Measurements from ENCODE around the gene RGMA.
"Not testable (repeated sequence)": the region's sequence is repeated elsewhere in the genome, so short reads cannot be mapped to it uniquely, and the experiment has no call there.

Gene RGMA

DNA sequence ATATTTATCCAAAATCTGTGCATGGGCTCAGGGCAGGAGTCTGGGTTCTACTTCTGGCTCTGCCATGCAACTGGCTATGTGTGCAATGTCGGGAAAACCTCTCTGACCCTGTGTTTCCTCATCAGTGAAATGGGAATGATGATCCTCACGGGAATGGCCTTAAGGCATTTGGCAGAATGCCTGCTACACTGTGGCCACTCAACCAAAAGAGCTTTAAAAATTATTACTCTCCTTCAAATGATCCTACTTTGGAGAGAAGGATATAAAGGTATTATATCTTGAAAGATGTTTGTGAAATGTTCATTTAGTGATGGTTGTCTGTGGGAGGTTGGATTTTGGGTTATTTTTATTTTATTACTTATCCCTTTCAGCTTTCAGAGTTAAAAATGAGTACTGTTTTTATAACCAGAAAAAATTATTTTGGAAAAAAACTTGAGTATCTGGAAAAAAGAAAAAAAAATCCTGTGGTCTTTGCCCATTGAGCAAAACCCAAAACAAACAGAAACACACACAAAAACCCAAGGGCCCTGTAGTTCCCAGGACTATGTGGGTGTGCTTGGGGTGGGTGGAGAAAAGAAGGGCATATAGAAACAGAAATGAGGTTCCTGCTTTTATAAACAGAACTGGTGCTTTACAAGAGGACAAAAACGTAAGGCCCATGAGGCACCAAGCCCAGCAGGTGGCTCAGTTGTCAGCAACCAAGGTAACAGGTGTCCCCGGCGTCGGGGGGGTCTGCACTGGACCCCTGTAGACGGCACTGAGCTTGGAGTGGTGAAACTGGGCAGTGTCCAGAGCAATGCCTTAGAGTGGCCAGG lies 22.0 kb downstream of the RGMA start:
- no peak for ATAC-seq

DNA sequence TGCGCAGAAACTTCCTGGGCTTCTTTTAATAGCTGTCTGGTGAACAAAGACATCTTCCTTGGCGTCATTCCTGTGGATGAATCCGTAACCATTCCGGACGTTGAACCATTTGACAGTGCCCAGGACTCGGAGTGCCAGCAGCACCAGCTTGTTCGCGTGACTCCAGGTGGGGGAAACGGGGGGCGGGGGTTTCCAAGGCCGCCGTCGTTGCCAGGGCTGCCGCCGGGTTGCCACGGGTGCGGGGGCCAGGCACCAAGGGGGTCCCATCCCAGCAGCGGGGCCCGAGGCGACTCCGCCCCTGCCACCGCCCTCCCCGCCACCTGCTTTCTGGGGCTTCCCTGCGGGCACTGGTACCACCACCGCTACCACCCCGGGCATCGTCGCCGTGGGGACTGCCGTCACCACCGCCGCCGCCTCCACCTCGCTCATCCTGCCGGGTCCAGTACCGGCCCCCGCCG lies 22.8 kb downstream of the RGMA start:
- DNase-seq (no peak), ATAC-seq (no peak)

More for the DNA sequence above, 22.0 kb downstream of the RGMA start:
- no peak for DNase-seq

DNA sequence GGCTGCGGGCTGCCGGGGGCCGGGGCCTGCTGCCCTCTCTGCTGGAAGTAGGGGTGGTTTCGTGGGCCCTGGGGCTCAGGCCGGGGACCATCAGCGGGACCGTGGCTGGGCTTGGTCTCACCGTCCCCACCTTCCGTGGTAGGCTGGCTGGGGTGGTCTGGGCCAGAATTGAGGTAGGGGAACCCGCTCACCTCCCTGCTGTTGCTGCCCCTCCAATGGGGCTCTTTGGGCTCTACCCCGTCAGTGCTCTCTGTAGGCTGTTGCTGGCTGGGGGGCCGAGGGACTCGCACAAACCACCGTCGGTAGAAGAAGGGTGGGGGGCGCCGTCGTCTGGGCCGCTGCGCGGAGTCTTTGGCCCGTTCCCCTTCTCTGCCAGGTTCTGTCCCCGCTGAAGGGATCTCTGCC lies 23.4 kb downstream of the RGMA start:
- DNase-seq (no peak), ATAC-seq (no peak)

DNA sequence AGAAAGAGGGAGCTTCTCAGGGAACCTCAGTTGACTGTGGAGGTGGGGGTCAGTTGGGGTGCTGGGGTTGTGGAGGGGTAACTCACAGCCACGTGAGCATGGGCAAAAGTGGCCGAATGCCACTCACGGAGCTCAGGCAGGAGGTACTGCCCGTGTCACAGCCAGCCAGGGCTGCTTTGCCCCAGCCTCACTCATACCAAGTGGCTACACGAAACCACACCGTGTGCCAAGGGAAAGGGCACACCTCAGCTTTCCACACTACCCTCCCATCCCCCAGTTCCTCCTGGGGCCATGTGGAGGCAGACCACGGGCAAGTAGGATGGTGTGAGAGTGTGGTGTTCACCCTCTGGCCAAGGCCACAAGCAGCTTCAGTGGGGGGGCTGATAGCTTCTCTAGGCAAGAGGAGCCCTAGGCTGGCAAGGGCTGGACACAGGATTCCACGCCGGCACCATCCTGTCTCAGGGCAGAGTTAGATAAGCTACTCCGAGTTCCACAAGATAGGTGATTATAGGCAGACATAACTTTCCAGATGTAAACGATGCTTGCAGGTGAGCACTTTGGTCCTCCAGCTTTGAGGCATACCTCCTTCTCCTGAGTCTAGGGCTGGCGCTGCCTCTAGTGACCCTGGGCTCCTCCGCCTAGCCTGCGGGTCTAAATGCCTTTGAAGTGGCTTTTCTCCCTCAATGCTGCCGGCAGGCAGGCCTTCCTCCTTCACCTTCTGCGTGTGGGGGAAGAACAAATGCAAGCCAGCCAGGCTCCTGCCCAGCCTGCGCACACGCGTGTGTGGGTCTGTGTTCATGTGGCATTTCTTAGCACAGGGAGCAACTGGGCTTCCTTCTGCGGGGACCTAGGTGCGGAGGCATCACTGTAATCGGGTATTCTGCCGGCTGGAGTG lies 25.0 kb downstream of the RGMA start:
- DNase-seq (no peak), ATAC-seq (no peak)

DNA sequence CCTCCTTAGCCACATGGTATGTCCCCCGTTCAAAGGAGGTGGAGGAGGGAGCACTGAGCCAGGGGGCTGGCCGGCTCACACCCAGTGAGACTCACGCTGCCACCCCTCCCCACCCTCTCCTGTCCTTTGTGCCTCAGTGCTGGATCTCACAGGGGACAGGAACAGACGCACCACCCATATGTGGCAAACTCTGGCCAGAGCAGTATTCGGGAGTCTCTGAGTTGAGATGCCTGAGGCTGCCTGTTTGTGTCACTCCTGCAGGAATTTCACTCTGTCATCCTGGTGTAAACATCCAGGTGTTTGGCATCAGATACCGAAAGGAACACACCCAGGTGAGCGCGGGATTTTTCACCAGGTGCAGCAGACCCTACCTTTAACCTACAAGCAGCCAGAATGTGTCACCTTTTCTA lies 25.7 kb downstream of the RGMA start:
- DNase-seq (no peak), ATAC-seq (no peak)

DNA sequence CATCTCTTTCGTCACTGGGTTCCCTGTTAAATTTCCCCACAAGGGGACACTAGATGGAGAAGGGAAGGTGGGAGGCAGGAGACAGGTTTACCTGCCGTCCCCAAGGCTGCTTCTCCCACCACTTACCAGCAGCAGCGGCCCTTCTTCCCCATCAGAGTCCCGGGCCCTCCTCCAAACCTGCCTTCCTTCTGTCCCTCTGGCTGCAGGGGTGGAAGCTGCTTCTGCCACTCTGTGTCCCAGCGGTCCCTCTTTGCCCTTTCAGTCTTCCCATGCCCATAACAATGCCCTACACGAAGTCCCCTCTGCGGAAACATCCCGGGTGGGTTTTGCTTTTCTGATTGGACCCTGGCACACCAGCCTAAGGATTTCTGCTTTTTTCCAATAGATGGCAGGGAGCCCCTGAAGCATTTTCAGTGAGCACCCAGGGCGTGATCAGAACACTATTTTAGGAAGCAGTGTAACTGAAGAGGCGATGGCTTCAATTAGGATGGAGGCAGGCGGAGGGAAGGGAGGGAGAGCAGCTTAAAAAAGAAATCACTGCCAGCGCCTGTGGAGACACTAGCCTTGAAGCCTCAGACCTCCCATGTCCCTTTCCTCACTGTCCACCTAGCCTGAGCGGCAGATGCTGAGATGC lies 26.3 kb downstream of the RGMA start:
- not testable (repeated sequence) for ATAC-seq, DNase-seq

DNA sequence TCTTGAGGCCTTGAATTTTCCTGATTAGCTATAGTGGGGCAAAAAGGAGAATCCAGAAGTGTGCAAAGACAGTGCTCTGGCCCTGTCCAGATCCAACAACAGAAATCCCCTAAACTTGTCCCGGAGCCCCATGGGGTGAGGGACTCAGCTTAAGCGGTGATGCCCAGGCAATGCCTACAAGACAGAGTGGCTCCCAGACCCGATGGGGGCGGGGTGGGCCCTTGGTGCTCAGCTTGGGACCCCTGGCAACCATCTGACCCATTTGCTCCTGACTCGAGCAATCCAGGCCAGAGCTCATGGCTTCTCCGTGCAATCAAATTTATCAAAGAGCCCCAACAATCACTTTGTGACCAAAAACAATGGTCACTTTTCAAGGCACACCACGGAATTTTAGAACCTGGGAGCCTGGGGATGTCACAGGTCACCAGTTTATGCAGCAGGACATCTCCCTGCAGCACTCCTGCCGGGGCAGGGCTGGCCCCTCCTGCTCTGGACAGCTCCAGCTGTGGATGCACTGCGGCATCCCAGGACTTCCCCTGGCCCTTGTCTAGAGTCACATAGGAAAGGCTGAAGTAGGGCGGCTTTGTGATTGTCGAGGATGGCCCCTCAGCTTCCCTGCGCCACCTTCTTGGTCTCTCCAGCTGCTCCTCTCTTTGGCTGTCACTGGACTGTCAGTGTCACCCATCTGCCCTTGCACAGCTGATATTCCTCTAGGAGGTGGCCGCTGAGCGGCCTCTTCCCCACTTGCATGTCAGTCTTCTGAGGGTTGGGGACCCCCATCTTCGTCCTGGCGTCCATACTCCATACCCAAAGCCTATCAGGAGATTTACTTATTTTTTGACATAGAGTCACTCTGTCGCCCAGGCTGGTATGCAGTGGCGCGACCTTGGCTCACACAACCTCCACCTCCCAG lies 28.4 kb downstream of the RGMA start:
- DNase-seq (no peak), ATAC-seq (no peak)

DNA sequence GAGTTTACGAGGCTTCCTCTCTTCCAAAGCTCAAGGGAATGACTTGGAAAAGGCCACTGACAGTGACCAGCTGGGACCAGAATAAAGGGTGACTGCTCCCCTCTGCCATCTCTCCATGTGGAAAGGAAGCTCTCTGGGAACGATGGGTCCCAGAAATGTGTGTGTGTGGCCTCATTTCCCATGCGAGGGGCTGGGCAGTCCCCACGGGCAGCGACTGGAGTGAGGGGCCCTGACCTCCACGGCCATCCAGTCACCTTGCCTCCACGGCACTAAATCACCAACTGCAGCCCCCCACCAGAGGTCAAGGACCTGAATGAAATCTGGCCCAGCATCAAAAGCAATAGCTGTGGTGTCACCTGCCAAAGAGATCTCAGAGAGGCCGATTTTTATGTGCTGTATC lies 29.6 kb downstream of the RGMA start:
- DNase-seq: no peak
- no peak for ATAC-seq

DNA sequence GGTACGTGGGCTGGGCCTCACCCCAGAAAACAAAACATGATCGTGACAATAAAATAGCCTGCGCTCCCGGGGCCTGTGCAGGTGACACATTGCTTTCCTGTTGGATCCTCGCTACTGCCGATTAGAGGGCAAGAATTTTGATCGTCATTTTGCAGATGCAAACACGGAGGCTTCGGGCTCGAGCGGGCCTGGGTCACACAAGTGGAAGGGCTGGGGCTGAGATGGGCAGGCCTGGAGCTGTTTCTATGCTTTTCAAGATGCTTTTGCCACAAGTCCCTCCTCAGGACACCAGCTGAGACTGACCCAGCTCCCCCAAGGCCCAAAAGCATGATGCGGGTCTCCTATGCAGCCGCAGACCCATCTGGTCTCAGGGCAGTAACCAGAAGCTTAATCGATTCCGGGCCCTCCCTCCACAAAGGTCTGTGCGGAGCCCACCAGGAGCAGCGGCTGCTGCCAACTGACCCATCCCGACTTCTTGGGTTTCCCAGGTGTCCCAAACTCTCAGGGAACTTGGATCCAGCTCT lies 30.0 kb downstream of the RGMA start:
- ATAC-seq (no peak), DNase-seq (no peak)

DNA sequence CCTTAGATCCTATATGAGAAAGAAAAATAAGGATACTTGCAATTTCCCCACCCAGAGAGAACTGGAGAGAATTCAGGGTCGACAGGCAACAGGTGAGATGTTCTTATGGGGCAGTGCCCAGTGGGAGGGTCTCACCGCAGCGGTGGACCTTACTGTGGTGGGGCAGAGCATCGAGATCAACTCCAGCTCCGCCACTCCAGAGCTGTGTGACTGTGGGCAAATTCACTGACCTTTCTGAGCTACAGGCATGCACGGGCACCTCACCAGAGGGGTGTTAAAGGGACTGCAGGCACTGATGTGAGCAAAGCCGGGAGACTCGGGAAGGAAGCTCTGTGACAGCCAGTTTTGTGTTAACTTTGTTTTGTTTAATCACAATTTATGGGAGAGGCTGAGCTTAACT lies 30.9 kb downstream of the RGMA start:
- DNase-seq: no peak
- no peak for ATAC-seq

DNA sequence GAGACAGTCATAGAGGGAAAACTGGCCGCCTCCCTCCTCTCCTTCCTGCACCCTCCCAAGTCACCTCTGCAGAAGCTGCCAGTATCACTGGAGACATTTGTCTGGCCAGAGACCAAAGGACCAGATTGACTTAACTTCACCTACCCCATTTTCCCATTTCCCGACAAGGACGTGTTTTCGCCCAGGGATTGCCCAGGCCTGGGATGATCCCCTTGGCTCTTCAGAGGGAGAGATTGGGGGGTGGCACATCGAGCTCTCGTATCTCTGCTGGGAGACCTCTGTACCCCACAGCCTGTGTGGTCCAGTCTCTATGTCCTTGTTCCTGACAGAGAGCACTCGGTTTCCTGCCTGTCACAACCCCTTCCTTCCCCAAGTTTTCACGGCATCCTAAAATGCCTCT lies 31.4 kb downstream of the RGMA start:
- no peak for DNase-seq
- ATAC-seq: no peak

DNA sequence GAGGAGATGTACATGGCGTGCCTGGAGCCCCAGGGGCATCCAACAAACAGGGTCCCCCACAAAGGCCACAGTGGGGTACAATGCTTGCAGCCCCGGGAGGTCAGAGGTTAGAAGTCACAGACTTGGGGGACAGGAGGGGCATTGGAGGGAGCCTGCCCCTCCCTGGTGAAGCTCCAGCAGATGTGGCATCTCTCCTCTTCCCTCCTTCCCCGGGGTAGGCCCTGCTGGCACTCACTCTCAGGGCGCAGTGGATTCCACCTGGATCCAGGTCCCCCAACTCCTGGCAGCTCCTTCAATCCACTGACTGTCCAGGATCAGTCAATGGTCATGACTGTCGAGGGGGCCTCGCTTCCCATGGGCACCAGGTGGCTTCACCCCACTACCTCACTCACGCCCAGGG lies 32.2 kb downstream of the RGMA start:
- no peak for DNase-seq
- no peak for ATAC-seq

DNA sequence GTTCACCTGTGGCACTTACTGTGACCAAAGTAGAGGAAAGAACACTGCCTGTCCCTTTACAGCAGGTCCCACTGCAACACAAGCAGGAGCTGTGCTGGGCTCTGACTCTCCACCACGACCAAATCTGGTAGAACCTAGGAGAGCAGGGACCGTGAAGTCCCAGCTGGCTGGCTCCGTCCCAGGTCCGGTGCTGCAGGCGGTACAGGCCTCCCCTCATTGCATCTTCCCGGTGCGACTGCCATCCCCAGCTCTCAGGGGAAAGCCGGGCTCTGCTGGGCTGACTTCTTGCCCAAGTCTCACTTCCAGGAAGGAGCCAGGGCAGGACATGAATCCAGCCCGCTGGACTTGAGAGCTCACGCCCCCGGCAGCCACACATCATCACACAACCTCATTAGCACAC lies 33.8 kb downstream of the RGMA start:
- no peak for DNase-seq
- ATAC-seq: no peak

DNA sequence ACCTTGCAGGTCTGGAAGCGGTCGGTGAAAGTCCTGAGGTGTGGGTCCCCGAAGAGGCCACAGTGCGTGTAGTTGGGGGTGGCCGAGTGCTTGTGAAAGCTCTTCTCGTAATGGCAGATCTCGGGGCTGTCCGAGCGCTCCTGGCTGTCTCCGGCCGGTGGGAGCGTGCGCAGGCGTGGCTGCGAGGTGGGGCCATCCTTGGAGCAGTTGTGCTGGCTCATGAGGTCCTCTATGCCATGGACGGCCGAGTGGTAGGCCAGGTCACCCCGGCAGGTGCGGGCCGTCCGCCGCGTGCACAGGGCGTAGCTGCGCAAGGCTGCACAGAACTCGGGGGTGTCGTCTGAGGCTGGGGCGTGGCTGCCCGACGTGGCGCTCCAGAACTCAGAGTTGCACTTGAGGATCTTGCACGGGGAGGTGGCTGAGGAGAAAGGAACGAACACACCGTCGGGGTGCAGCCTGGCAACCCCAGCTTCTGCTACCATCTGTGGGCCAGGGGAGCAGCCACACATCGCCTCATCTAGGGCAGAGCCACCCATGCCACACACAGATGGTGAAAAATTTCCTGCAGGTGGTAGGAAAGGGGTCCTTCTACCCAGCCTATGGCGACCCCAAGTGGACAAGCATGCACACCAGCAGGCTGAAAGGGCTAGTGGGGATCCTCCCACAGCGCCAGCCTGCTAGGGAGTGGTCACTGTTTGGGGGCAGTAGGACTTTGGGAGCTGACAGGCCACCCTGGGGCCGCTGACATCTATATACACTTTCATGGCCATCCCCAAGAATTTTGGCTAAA lies 36.7 kb downstream of the RGMA start:
- ATAC-seq (no peak), DNase-seq (no peak)

DNA sequence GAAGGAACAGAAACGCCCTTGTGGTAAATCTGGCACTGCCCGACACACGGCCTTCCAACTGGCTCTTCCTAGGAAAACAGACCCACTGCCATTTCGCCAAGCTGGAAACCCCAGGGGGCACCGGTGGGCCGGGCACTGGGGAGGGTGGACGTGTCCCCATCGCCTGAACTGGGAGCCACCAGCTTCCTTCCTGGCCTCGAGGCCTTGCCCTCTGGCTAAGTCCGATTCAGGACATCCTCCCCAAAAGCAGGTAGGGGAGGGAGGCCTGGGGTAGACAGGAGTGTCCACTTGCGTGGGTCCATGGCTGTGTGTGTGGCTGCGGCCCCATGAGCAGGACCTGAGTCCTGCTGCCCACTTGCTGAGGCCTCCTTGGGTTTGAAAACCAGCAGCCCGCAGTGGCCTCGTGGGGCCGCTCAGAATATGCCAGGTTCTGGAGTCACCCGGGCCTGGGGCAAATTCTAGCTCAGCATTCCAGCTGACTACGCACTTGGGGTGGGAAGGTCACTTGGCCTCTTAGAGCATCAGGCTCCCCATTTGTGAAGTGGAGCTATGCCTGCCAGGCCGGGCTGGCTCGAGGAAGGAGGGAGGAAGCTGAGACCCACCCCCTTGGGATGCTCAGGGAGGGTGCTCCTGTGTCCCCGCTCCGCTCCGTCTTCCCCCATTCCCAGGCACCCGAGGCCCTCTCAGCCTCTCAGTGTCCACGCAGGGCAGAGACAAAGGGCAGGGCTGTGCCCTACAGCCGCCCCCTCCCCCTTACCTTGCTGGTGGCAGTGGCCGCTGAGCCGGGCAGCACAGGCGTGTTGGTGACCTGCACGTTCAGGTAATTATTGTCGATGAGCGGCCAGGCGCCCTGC lies 37.5 kb downstream of the RGMA start:
- no peak for ATAC-seq
- no peak for DNase-seq

DNA sequence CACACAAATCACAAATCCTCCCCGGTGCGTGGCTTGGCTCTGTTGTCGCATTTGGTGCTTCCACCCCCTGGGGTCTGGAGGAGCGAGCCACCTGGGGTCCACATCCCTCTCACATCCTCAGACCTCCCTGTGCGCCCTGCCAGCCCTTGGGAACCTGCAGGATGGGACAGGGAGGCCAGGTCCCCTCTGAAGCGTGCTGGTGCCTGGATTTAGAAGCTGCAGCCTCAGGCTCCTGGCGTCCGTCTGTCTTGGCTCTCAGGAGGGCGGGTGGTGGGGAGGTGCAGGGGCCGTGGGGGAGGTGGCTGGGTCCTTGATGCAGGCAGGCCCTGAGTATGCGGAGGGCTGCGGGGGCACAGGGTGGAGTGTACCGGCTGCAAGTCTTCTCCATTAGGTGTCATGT lies 38.4 kb downstream of the RGMA start:
- DNase-seq (no peak), ATAC-seq (no peak)

DNA sequence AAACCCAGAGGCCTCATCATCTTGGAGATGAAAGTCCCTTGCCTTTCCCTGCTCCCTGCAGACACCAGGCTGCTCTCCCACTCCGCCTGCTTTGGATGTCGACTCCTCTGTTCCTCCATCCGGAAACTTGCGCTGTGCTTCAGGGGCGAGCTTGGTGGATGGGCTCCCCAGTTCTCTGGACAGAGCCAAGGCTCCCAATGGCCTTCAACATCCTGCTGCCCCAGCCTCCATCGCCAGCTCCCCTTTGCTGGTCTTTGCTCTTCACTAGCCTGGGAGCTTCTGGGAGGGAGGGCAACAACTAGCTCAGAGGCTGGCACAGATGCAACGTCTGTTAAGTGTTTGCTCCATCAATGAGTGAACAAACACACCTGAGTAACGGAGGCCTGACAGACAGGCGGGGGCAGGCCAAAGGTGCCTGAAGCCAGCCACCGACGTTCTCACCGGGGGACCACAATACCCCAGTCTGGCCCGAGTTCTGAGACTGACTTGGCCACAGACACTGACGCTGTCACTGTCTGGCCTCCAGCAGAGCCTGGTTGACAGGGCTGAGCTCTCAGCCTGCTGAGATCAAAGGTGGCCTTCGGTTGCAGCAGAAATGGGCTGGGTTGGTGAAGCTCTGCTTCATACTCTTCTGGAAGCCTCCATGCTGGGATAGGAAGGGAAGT lies 39.0 kb downstream of the RGMA start:
- DNase-seq (no peak), ATAC-seq (no peak)

DNA sequence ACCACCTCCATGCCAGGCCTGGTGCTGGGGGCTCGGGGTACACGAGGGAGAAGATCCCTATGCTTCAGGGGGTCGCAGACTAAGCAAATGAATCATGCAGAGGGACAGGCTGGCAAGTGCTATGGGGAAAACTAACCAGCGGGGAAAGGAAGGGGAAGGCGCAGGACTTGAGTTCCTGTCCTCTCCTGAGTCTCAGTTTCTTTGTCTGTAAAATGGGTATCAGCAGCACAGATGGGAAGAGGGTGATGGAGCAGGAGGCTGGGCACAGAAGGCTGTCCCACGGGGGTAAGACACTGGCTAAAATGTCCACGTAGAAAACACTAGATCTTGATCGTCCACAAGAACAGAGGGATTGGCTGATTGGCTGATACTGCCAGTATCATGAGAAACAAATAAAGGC lies 39.8 kb downstream of the RGMA start:
- ATAC-seq (no peak), DNase-seq (no peak)

DNA sequence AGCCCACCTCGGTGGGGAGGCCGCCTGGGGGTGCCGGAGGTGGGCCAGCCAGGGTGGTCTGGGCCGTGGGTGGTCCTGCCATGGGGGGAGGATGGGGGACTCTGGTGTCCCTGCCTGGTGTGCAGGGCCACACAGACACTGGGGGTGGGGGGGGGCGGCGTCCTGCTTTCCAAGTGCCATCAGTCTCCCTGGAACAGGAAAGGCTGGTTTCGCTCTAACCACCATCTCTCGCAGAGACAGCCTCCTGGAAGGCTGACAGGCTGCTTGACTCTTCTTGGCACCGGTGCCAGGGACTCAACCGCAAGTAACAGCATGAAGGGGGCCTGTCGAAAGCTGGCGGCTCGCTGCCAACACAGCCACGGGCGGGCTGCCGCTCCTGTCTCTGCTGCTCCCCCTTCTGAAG lies 40.3 kb downstream of the RGMA start:
- ATAC-seq: no peak
- no peak for DNase-seq

All from stimulated activated naive CD8-positive, alpha-beta T cell treated with anti-CD3 and anti-CD28 coated beads, Interleukin-15, Interleukin-2, amounts not matched to agents 100 U/mL and 50 U/mL, for 24 hours (primary cell).